Motor neuron (in vitro differentiated cells): Measurements from ENCODE around the gene PRKD3. TPM values are rescaled to one million over a fixed set of nuclear protein-coding genes. Genes with fewer than 3 reads are reported as not detected.

Source experiments
- ATAC-seq, 8 experiments: fragments of 200-7000 bp; cut with Tn5 transposase; replicated peaks in 6 of 8; 2 replicates each; pipeline ENCODE4 v1.8.0; 2021; ENCODE audit warnings: mild to moderate bottlenecking in 8 of 8, moderate library complexity in 8 of 8
- H3K27ac ChIP-seq, 2 donors: fragments of 250-450 bp; sonication (Bioruptor Pico); 2 replicates each; pipeline ENCODE4 v1.9.0; 2021; ENCODE audit warnings: antibody characterized with exemption in 2 of 2, mild to moderate bottlenecking in 2 of 2, moderate library complexity in 1 of 2
- H3K4me1 ChIP-seq, 2 donors: fragments of 250-450 bp; sonication (Bioruptor Pico); replicated peaks in 1 of 2; 2 replicates each; pipeline ENCODE4 v1.6.1; 2021; ENCODE audit warnings: antibody characterized with exemption in 2 of 2, mild to moderate bottlenecking in 2 of 2, moderate library complexity in 1 of 2
- H3K4me3 ChIP-seq, 5 donors: fragments of 250-450 bp; sonication (Bioruptor Pico); 2 replicates each; pipeline ENCODE4 v1.9.0; 2021; ENCODE audit warnings: antibody characterized with exemption in 5 of 5, mild to moderate bottlenecking in 5 of 5, moderate library complexity in 4 of 5
- whole genome bisulfite sequencing, 10 experiments: fragments of 450-650 bp; shearing (Covaris generic); methylation state at CpG; one replicate each; pipeline ENCODE4 v1.0.0; 2022; 5-methylcytosine and 5-hydroxymethylcytosine counted together
- in situ Hi-C, 9 experiments: fragments of 400-800 bp; cut with MboI; loops; one replicate each; pipeline ENCODE4 v1.15.0; 2021; ENCODE audit warnings: low sequenced_read_pairs in 9 of 9, low pct_unique_long_range_greater_than_20kb in 2 of 9; ENCODE audit not compliant: unreplicated experiment in 9 of 9
- total RNA-seq, 8 experiments: library from RNA; unstranded; fragments of 300-600 nt; gene quantifications; 2 replicates each; pipeline versions ENCODE4 v1.2.3 to v1.2.4, GENCODE V29; 2022

PRKD3 gene
- 10 to 100 TPM in 7 of 8 experiments, 1 to 10 TPM in 1; 8.1 to 42.3 (median 22.9) TPM for total RNA-seq

GRCh38 chr2:37324786-37325624 is at the start of gene PRKD3:
Gene PRKD3 (minus strand): TSS chr2:37324833. CDS start chr2:37316524, 8,309 bp downstream.
- Histone ChIP-seq H3K4me3 (peak within 1 kb of the TSS; percentile 70 to 90 (median 85)), H3K27ac (peak within 1 kb of the TSS in 1 of 2 donors; percentile 44), H3K4me1 (peaks cover 5 to 11% of the 10 kb centered on the region in 2 donors)
- in situ Hi-C loops: no loop called here
- ATAC-seq: peak; percentile 65 to 94 (median 72)
- 0 to 55% (median 14%) methylated on average over 1 to 14 of the region's 79 CpGs; no CpG with 5 or more reads in 3 of the 10 experiments for WGBS, 10 experiments

GRCh38 chr2:37372000-37372399 is 47.4 kb upstream of the PRKD3 start:
- no peak overlapping the region for H3K4me3 ChIP-seq
- no peaks in the 10 kb centered on the region for H3K4me1 ChIP-seq
- ATAC-seq: peak in 1 of 8 experiments; percentile 57
- in situ Hi-C loops: no loop called here
- no peak overlapping the region for H3K27ac ChIP-seq

GRCh38 chr2:37370666-37371065 is 46.0 kb upstream of the PRKD3 start:
- H3K4me3 ChIP-seq: no peak overlapping the region
- in situ Hi-C loops: no loop called here
- H3K27ac ChIP-seq: no peak overlapping the region
- WGBS, 10 experiments: 40 to 100% (median 86%) methylated on average over 1 of the region's 1 CpG; no CpG with 5 or more reads in 3 of the 10 experiments
- ATAC-seq: no peak
- H3K4me1 ChIP-seq: no peaks in the 10 kb centered on the region

- H3K4me1 ChIP-seq: no peaks in the 10 kb centered on the region
- ATAC-seq: no peak
- H3K4me3 ChIP-seq: no peak overlapping the region
- in situ Hi-C loops: no loop called here
- H3K27ac ChIP-seq: no peak overlapping the region
- WGBS, 10 experiments: 80 to 100% (median 100%) methylated on average over 1 to 2 of the region's 2 CpGs; no CpG with 5 or more reads in 5 of the 10 experiments
Measured at GRCh38 chr2:37367984-37368383, 43.4 kb upstream of the PRKD3 start.

- in situ Hi-C loops: no loop called here
- no peak overlapping the region for H3K27ac ChIP-seq
- no peak for ATAC-seq
- WGBS, 10 experiments: 73 to 100% (median 83%) methylated on average over 1 to 7 of the region's 7 CpGs; no CpG with 5 or more reads in 1 of the 10 experiments
- H3K4me1 ChIP-seq: no peaks in the 10 kb centered on the region
- H3K4me3 ChIP-seq: no peak overlapping the region
Measured at GRCh38 chr2:37367310-37367709, 42.7 kb upstream of the PRKD3 start.

GRCh38 chr2:37366773-37367172 is 42.1 kb upstream of the PRKD3 start:
- Histone ChIP-seq H3K4me1 (no peaks in the 10 kb centered on the region), H3K4me3 (no peak overlapping the region), H3K27ac (no peak overlapping the region)
- WGBS, 10 experiments: 57 to 94% (median 85%) methylated on average over 1 to 3 of the region's 4 CpGs; no CpG with 5 or more reads in 2 of the 10 experiments
- in situ Hi-C loops: no loop called here
- ATAC-seq: peak in 1 of 8 experiments; percentile 25

- ATAC-seq: no peak
- no peak overlapping the region for H3K27ac ChIP-seq
- H3K4me1 ChIP-seq: no peaks in the 10 kb centered on the region
- 6 to 100% (median 83%) methylated on average over 1 to 2 of the region's 2 CpGs; no CpG with 5 or more reads in 1 of the 10 experiments for WGBS, 10 experiments
- in situ Hi-C loops: no loop called here
- no peak overlapping the region for H3K4me3 ChIP-seq
Measured at GRCh38 chr2:37365669-37366068, 41.0 kb upstream of the PRKD3 start.

- WGBS, 10 experiments: 40 to 100% (median 89%) methylated on average over 1 to 6 of the region's 6 CpGs
- H3K27ac ChIP-seq: no peak overlapping the region
- no peaks in the 10 kb centered on the region for H3K4me1 ChIP-seq
- no peak overlapping the region for H3K4me3 ChIP-seq
- no peak for ATAC-seq
- in situ Hi-C loops: no loop called here
Measured at GRCh38 chr2:37364351-37364750, 39.7 kb upstream of the PRKD3 start.

GRCh38 chr2:37361994-37362698 is 37.5 kb upstream of the PRKD3 start:
- no peak for ATAC-seq
- Histone ChIP-seq H3K4me3 (no peak overlapping the region), H3K27ac (no peak overlapping the region), H3K4me1 (no peaks in the 10 kb centered on the region)
- in situ Hi-C loops: no loop called here
- WGBS, 10 experiments: 73 to 100% (median 86%) methylated on average over 1 to 9 of the region's 9 CpGs

- H3K4me1 ChIP-seq: no peaks in the 10 kb centered on the region
- 90 to 100% (median 100%) methylated on average over 1 to 2 of the region's 3 CpGs; no CpG with 5 or more reads in 3 of the 10 experiments for WGBS, 10 experiments
- H3K27ac ChIP-seq: no peak overlapping the region
- in situ Hi-C loops: no loop called here
- no peak for ATAC-seq
- no peak overlapping the region for H3K4me3 ChIP-seq
Measured at GRCh38 chr2:37361216-37361815, 36.7 kb upstream of the PRKD3 start.

- WGBS, 10 experiments: 81 to 100% (median 96%) methylated on average over 2 to 3 of the region's 3 CpGs; no CpG with 5 or more reads in 1 of the 10 experiments
- no peak for ATAC-seq
- Histone ChIP-seq H3K4me3 (no peak overlapping the region), H3K27ac (no peak overlapping the region), H3K4me1 (no peaks in the 10 kb centered on the region)
- in situ Hi-C loops: no loop called here
Measured at GRCh38 chr2:37358466-37358865, 33.8 kb upstream of the PRKD3 start.

- H3K4me1 ChIP-seq: no peaks in the 10 kb centered on the region
- peak in 5 of 8 experiments; percentile 17 to 84 (median 43) for ATAC-seq
- H3K4me3 ChIP-seq: no peak overlapping the region
- H3K27ac ChIP-seq: no peak overlapping the region
- in situ Hi-C loops: no loop called here
- 5 to 80% (median 40%) methylated on average over 1 to 4 of the region's 4 CpGs; no CpG with 5 or more reads in 3 of the 10 experiments for WGBS, 10 experiments
Measured at GRCh38 chr2:37357530-37357929, 32.9 kb upstream of the PRKD3 start.

- 0 to 100% (median 80%) methylated on average over 1 of the region's 1 CpG; no CpG with 5 or more reads in 1 of the 10 experiments for WGBS, 10 experiments
- peak in 3 of 8 experiments; percentile 31 to 75 (median 66) for ATAC-seq
- in situ Hi-C loops: no loop called here
- Histone ChIP-seq H3K27ac (no peak overlapping the region), H3K4me1 (no peaks in the 10 kb centered on the region), H3K4me3 (no peak overlapping the region)
Measured at GRCh38 chr2:37357069-37357468, 32.4 kb upstream of the PRKD3 start.
